H1 (cell line): Measurements from ENCODE around the gene NEBL. TPM values are rescaled to one million over a fixed set of nuclear protein-coding genes. Genes with fewer than 3 reads are reported as not detected.

Experiments
- FOSL1 ChIP-seq: IDR thresholded peaks from 2 replicates; pipeline ENCODE4 v1.6.1; 2011; ENCODE audit warnings: mild to moderate bottlenecking, low read depth, low read length, moderate library complexity; ENCODE audit not compliant: insufficient read depth
- TBP ChIP-seq: IDR thresholded peaks from 2 replicates; pipeline ENCODE4 v1.6.1; 2011; ENCODE audit warnings: low read depth, low read length, improper control_type of control experiment
- polyA plus RNA-seq, 7 experiments: library from polyadenylated mRNA; depleted of rRNA in 3 of 7; stranded (reverse) in 5 of 7; unstranded in 2 of 7; fragments of >200 nt in 5 of 7; fragments of 200-250 nt in 2 of 7; gene quantifications; 1 replicate in 5 of 7; 2 replicates in 1 of 7; 4 replicates in 1 of 7; pipeline versions ENCODE4 v1.2.1 to v1.2.3, GENCODE V29; 2011 to 2013; ENCODE audit warnings: missing spikeins in 2 of 7, mixed read lengths in 2 of 7
- total RNA-seq: library from RNA; stranded (reverse); fragmentation: NEBNext Ultra II Directional; extraction: Animal tissue kit (Norgen Biotek cat#: 25700); gene quantifications from 2 replicates; pipeline ENCODE4 v1.2.1, GENCODE V29; 2021
- TF ChIP-seq, protein P1 (sequence below): IDR thresholded peaks from 2 replicates; pipeline ENCODE4 v1.6.1; 2012; ENCODE audit warnings: inconsistent platforms

The NEBL gene
- total and polyA plus RNA-seq, 2 of the 8 experiments (the other 6 are each of a cell fraction or from before 2014, with no cell fraction given): 7.5 to 10.5 TPM

DNA sequence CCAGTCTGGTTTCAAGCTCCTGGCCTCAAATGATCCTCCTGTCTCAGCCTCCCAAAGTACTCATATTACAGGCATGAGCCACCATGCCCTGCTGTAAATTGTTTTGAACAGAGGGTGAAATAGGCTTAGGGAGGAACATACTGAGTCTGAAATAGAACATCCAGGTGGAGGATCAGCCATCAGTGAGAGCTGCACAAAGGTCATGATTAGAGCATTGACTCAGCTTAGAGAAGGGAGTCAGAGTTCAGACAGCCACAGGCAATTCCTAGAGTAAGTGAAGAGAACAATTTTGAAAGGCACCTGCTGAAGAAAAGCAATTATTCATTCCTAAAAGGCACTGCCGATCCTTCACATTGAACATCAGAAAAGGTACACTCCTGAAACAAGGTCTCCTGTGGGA is 15.9 kb upstream of the NEBL start (continued):
- no peak for TF ChIP-seq FOSL1
- TF ChIP-seq TBP: no peak
- TF ChIP-seq, protein P1, sequence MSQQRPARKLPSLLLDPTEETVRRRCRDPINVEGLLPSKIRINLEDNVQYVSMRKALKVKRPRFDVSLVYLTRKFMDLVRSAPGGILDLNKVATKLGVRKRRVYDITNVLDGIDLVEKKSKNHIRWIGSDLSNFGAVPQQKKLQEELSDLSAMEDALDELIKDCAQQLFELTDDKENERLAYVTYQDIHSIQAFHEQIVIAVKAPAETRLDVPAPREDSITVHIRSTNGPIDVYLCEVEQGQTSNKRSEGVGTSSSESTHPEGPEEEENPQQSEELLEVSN: no peak
